ENCODE results near the gene SEMA3G.

The SEMA3G gene

GRCh38 chr3:52408466-52408865, 36.4 kb downstream of the SEMA3G start:
- TF ChIP-seq, protein P1, sequence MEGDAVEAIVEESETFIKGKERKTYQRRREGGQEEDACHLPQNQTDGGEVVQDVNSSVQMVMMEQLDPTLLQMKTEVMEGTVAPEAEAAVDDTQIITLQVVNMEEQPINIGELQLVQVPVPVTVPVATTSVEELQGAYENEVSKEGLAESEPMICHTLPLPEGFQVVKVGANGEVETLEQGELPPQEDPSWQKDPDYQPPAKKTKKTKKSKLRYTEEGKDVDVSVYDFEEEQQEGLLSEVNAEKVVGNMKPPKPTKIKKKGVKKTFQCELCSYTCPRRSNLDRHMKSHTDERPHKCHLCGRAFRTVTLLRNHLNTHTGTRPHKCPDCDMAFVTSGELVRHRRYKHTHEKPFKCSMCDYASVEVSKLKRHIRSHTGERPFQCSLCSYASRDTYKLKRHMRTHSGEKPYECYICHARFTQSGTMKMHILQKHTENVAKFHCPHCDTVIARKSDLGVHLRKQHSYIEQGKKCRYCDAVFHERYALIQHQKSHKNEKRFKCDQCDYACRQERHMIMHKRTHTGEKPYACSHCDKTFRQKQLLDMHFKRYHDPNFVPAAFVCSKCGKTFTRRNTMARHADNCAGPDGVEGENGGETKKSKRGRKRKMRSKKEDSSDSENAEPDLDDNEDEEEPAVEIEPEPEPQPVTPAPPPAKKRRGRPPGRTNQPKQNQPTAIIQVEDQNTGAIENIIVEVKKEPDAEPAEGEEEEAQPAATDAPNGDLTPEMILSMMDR (IDR thresholded peaks at IDR 0.05; ENCODE audit: extremely low read depth, missing control alignments), result no peak
- DNase-seq (ENCODE audit: low spot score), result no peak

DNA sequence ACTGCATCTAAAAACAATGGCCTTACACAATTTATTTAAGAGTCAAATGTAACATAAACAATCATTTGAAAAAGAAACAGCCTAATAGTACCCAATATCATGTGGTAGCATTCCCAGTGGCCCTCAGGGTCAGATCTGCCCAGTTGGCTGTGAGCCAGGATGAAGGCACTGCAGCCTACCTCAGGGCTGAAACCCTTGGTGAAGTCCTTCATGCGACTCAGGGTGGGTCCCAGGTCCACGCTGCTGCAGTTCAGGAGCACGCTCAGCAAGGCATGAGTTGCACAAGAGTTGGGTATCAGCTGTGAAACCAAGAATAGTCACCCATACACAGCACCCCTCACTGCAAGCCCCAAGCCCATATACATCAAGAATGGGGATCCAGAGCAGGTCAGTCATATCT, 37.1 kb downstream of the SEMA3G start:
- DNase-seq (ENCODE audit: low spot score), result no peak
- TF ChIP-seq, protein P1 (IDR thresholded peaks at IDR 0.05; ENCODE audit: extremely low read depth, missing control alignments), result no peak

- no peak for DNase-seq (ENCODE audit: low spot score)
- TF ChIP-seq, protein P1 (IDR thresholded peaks at IDR 0.05; ENCODE audit: extremely low read depth, missing control alignments), result no peak
Observed at GRCh38 chr3:52406791-52407510, 38.0 kb downstream of the SEMA3G start.

DNA sequence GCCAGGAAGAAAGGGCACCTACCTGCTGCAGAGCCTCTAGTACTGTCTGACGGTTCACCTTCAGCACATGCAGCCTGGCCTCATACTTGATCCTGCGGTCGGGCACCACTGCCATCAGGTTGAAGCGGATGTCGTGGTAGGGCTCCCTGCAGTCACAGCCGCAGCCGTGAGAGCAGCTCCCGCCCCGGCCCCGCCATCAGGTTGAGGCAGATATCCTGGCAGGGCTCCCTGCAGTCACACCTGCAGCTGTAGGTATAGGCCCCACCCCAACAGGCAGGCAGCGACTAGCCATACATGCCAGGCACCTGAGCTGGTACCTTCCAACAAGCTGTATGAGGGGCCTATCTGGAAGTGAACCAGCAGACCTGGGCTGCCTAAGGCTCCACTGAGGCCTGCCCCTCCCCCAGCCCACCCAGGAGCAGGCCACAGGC, 38.7 kb downstream of the SEMA3G start:
- TF ChIP-seq, protein P1 (IDR thresholded peaks at IDR 0.05; ENCODE audit: extremely low read depth, missing control alignments), result no peak
- DNase-seq (ENCODE audit: low spot score), result no peak

DNA sequence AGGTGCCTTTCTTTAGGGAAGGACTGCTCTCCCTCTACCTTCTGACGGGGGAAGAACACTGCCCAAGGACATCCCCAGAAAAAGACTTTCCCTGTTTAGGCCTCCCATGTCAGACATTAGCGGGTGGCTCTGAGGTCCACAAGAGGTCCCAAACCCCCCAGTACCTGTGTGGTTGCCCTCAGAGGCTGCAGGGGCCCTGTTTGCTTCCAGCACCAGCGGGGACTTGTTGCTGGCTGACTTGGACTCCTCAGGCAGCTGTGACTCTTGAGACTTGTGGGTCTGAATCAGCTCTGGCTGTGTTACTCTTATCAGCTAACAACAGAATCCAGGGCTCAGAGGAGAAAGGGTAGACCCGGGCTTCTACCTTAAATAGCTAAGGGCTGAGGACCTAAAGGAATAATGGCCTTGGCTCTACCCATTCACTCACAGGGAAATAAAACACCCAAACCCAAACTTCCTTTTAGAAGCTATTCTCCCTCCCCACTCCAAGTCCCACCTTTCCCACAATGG, 39.2 kb downstream of the SEMA3G start:
- DNase-seq (ENCODE audit: low spot score), result no peak
- TF ChIP-seq, protein P1 (IDR thresholded peaks at IDR 0.05; ENCODE audit: extremely low read depth, missing control alignments), result no peak

GRCh38 chr3:52405066-52405465, 39.8 kb downstream of the SEMA3G start:
- DNase-seq (ENCODE audit: low spot score), result no peak
- TF ChIP-seq, protein P1 (IDR thresholded peaks at IDR 0.05; ENCODE audit: extremely low read depth, missing control alignments), result no peak

DNA sequence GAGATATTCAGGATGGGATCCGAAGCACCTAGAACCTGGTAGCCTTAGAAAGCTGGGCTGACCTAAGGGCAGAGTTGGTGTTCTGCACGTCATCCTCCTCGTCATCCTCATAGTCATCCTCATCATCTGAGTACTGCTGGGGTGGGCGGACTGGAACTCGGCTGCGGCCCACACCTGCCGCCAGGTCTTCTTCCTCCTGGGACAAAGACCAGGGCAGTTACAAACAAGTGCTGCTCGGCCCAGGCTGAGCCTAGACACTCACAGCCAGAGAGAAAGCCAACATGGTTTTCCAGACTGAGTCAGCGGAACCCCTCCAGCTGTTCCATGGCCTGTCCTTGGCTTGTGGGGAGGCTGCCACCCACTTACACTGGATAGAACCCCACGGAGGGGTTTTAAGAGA, 40.5 kb downstream of the SEMA3G start:
- no peak for DNase-seq (ENCODE audit: low spot score)
- TF ChIP-seq, protein P1 (IDR thresholded peaks at IDR 0.05; ENCODE audit: extremely low read depth, missing control alignments), result no peak

Data from GM20000 (cell line).